HG03439 (cell line): ENCODE results near the gene NCAPD3.

ENCODE experiments used
- ATAC-seq: cut with Tn5 transposase; IDR thresholded peaks from one replicate; pipeline ENCODE4 v1.9.1; 2021; ENCODE audit warnings: mild to moderate bottlenecking, moderate library complexity; ENCODE audit not compliant: unreplicated experiment

The NCAPD3 gene

GRCh38 chr11:134254433-134255183 is 30.8 kb upstream of the NCAPD3 start:
- no peak for ATAC-seq

GRCh38 chr11:134253188-134253993 is 29.6 kb upstream of the NCAPD3 start, which contains the start of the genes ACAD8 and THYN1:
ACAD8 (plus strand) TSS chr11:134253568; CDS start chr11:134253601, 33 bp downstream.
THYN1 (minus strand) TSS chr11:134253352; CDS start chr11:134252882, 470 bp downstream.
- ATAC-seq = peak; percentile 99

- ATAC-seq = peak; percentile 24
Observed at GRCh38 chr11:134252346-134253187, 28.8 kb upstream of the NCAPD3 start.

DNA sequence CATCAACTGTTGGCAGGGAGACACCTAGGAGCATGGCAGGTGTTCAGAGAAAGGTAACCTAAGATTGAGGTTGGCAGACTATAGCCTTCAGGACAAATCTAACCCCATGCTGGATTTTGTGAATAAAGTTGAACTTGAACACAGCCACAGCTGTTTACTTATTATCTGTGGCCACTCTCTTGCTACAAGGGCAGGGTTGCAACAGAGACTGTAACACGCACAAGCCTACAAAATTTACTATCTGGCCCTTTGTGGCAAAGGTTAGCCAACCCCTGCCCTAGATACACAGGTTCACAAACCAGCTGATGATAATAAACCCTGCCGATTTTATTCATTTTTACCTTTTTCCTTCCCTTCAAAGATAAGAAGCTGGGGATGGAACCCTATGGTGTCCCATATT is 26.9 kb upstream of the NCAPD3 start:
- no peak for ATAC-seq

DNA sequence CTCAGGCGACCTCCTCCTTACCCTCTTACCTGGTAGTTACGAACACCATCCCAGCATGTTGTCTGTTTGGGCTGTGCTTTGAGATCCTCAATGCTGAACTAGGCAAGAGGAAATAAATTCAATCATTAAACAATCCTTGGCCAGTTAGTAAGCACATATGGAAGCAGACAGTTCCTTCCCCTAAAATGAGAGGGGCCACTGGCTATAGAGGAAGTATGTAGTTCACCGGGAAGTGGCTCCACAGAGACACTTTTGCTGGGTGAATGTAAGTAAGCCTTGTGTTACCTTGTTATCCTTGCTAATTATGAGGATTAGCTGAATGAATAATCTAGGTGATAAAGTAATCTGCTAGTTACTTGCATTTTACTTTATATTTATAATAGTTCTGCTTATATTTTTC is 26.5 kb upstream of the NCAPD3 start:
- no peak for ATAC-seq

GRCh38 chr11:134248910-134249480 is 25.2 kb upstream of the NCAPD3 start:
- no peak for ATAC-seq

DNA sequence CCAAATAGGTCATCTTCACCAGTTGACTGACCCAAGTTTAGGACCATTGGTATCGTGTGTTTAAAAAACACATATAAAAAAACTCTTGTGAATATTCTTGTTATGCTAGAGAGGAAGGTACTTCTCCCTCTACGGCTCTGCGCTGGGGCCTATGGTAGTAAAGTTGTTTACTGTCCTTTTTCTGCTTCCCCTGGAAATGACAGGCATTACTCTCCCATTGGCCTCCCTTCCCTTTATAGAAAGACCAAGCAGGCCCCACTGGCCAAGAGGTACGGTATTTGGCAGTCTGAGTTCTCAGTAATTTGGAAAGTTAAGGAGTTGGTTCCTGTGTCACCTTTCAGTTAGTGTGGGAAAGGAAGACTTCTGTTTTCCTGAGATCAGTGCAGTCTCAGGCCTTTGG is 22.9 kb upstream of the NCAPD3 start:
- no peak for ATAC-seq

- ATAC-seq = no peak
Observed at GRCh38 chr11:134246100-134246499, 22.3 kb upstream of the NCAPD3 start.

GRCh38 chr11:134245434-134245833 is 21.7 kb upstream of the NCAPD3 start:
- no peak for ATAC-seq

GRCh38 chr11:134244593-134244992 is 20.8 kb upstream of the NCAPD3 start:
- ATAC-seq = peak; percentile 74

DNA sequence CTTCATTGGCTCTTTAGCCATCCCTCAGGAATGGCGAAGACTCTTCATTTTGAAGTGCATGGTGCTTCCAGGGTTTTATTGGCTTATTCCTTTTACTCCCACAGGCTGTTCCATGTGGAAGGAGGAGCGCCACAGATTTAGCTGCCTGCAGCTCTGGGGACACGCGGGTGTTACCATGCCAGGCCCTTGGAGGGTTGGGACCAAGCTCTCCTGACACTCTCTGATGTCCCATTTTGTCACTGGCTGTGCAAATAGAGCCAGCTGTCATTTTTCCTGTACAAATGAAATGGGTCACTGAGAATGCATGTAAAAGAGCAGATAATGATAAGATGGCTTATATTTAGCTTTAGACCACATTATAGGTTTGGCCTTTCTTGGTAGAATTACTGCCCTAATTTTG is 20.1 kb upstream of the NCAPD3 start:
- no peak for ATAC-seq

GRCh38 chr11:134242376-134242775 is 18.6 kb upstream of the NCAPD3 start:
- no peak for ATAC-seq

GRCh38 chr11:134240592-134240991 is 16.8 kb upstream of the NCAPD3 start:
- no peak for ATAC-seq

DNA sequence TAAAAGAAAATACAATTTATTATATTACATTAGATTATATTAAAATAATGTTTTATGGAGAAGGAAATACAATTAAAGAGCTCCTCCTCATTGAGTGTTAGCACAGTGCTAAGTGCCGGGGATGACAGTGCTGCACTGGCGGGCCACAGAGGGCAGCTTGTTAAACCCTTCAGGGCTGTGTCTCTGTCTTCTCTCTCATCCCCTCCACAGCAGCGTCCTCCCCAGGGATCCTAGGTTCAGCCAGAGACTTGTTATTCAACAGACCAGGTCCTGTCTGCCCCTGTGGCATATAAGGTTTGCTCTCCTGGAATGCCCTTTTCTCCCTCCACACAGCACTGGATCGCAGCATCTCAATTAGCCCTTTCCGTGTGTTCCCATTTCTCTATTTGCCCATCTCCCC is 15.2 kb upstream of the NCAPD3 start:
- ATAC-seq = no peak

DNA sequence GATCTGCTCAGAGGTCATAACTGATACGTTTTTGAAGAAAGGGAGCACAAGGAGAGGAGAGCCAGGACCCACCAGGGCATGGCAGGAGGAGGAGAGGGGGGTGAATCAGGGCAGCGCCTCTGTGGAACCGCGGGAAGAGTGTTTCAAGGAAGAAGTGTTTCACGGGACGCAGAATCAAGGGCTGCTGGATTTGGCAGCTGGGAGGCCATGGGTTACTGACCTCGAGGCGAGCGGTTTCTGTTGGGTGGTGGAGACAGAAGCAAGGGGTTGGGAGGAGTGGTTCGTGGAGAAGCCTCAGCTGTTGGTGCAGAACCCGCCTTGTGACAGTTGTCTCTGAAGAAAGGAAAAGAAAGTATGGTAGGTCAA is 13.8 kb upstream of the NCAPD3 start:
- ATAC-seq = no peak

GRCh38 chr11:134236834-134237556 is 13.2 kb upstream of the NCAPD3 start:
- no peak for ATAC-seq

GRCh38 chr11:134235399-134235798 is 11.6 kb upstream of the NCAPD3 start:
- ATAC-seq = no peak

- no peak for ATAC-seq
Observed at GRCh38 chr11:134233729-134234179, 10.0 kb upstream of the NCAPD3 start.

GRCh38 chr11:134231958-134232659 is 8.3 kb upstream of the NCAPD3 start:
- ATAC-seq = no peak
